ENCODE measurements around the gene SLC6A6.

DNA sequence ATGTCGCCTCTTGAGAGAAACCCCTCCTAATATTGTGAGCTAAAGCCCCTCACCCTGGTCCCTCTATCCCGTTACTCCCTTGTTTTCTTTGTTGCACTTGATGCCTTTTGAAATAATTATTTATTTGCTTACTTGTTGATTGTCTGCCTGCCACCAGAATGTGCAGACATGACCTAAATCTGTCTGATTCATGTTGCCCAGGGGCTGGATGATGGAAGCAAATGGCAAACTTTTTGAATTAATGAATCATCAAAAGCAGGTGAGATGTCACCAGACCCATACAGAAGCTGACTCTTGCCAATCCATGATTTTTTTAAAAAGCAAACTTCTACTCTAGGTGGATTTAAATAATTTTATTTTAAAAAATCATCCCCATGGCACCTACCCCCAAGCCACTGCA, 88.4 kb downstream of the SLC6A6 start:
- TF ChIP-seq POLR2A (IDR thresholded peaks at IDR 0.05) = no peak
- TF ChIP-seq CTCF (IDR thresholded peaks at IDR 0.05) = no peak
